ENCODE results near the gene DDX59.

GRCh38 chr1:200686620-200687019 lies 16.9 kb upstream of the DDX59 start:
- TF ChIP-seq CTCF (conservative IDR thresholded peaks at IDR 0.05; ENCODE audit: low read length) (no peak), EZH2phosphoT487 (IDR thresholded peaks at IDR 0.05; ENCODE audit: borderline replicate concordance) (no peak)

Data from Loucy (cell line).